Progenitor cell of endocrine pancreas (in vitro differentiated cells): Measurements from ENCODE around the gene CBX6. TPM values are rescaled to one million over a fixed set of nuclear protein-coding genes. Genes with fewer than 3 reads are reported as not detected.
A peak's percentile ranks its signal among the peaks of the same experiment; 100 is the strongest.

Experiments
- DNase-seq: peaks from one replicate; pipeline ENCODE4 v3.0.0; 2021; ENCODE audit warnings: low spot score; ENCODE audit not compliant: unreplicated experiment
- H3K27ac Mint-ChIP-seq: 2 replicates; pipeline ENCODE4 v1.8.0; 2021; ENCODE audit warnings: mild to moderate bottlenecking, moderate library complexity, mixed read lengths
- H3K27me3 Mint-ChIP-seq: 2 replicates; pipeline ENCODE4 v1.8.0; 2021; ENCODE audit warnings: mixed read lengths
- H3K36me3 Mint-ChIP-seq: 2 replicates; pipeline ENCODE4 v1.8.0; 2022; ENCODE audit warnings: mixed read lengths; ENCODE audit not compliant: insufficient read depth
- H3K4me1 Mint-ChIP-seq: 2 replicates; pipeline ENCODE4 v1.8.0; 2021; ENCODE audit warnings: low read depth, mixed read lengths
- H3K4me3 Mint-ChIP-seq: 2 replicates; pipeline ENCODE4 v1.8.0; 2021; ENCODE audit warnings: low read depth, mild to moderate bottlenecking, moderate library complexity, mixed read lengths
- H3K9me3 Mint-ChIP-seq: 2 replicates; pipeline ENCODE4 v1.8.0; 2021; ENCODE audit warnings: low read depth, mixed read lengths
- total RNA-seq: library from RNA; stranded (reverse); gene quantifications from 2 replicates; pipeline ENCODE4 v1.2.1, GENCODE V29; 2021
- TF ChIP-seq, protein P1 (sequence below): fragments of 200-600 bp; sonication (generic); IDR thresholded peaks from one replicate; pipeline ENCODE4 v1.5.0; 2021; ENCODE audit warnings: antibody characterized with exemption, mild to moderate bottlenecking; ENCODE audit not compliant: unreplicated experiment

Gene CBX6
- total RNA-seq, 1 donor from 2014 or later: 38.8 TPM

DNA sequence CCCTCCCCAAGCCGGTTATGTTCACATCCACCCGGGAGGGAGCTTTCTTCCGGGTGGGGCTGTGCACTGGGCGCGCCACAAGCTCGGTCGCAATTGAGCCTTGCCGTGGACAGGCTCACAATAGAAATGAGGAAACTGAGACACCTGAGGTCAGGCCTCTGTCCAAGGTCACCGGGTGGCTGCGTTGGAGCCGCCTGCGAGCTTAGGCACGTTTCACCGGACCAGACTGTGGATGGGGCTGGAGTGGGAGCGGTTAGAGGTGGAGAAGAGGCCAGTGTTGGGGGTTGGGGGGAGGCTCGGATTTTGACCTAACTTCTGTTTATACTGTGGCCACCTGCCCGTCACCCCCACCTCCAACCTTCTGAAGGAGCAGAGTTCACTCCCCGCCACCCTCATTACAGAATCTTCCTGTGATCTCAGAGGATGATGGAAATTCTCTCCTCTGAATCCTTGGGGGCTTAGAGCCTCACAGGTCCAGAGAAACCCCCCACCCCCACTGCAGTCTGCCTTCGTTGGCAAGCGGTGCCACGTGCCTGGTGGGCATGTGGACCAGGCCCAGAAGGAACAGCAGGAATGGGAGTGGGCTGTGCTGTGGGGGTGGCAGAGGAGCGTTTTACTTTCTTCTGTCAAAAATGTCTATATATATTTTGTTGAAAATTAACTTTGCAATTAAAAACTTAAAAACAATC lies 27.6 kb downstream of the CBX6 start:
- Mint-ChIP-seq H3K4me3 (peak overlapping the region; percentile 48), H3K27ac (no peak overlapping the region), H3K36me3 (no peaks in the 10 kb centered on the region), H3K9me3 (no peaks in the 10 kb centered on the region), H3K27me3 (peaks cover 78% of the 10 kb centered on the region), H3K4me1 (peaks cover 1% of the 10 kb centered on the region)
- TF ChIP-seq, protein P1, sequence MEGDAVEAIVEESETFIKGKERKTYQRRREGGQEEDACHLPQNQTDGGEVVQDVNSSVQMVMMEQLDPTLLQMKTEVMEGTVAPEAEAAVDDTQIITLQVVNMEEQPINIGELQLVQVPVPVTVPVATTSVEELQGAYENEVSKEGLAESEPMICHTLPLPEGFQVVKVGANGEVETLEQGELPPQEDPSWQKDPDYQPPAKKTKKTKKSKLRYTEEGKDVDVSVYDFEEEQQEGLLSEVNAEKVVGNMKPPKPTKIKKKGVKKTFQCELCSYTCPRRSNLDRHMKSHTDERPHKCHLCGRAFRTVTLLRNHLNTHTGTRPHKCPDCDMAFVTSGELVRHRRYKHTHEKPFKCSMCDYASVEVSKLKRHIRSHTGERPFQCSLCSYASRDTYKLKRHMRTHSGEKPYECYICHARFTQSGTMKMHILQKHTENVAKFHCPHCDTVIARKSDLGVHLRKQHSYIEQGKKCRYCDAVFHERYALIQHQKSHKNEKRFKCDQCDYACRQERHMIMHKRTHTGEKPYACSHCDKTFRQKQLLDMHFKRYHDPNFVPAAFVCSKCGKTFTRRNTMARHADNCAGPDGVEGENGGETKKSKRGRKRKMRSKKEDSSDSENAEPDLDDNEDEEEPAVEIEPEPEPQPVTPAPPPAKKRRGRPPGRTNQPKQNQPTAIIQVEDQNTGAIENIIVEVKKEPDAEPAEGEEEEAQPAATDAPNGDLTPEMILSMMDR: no peak
- no peak for DNase-seq

DNA sequence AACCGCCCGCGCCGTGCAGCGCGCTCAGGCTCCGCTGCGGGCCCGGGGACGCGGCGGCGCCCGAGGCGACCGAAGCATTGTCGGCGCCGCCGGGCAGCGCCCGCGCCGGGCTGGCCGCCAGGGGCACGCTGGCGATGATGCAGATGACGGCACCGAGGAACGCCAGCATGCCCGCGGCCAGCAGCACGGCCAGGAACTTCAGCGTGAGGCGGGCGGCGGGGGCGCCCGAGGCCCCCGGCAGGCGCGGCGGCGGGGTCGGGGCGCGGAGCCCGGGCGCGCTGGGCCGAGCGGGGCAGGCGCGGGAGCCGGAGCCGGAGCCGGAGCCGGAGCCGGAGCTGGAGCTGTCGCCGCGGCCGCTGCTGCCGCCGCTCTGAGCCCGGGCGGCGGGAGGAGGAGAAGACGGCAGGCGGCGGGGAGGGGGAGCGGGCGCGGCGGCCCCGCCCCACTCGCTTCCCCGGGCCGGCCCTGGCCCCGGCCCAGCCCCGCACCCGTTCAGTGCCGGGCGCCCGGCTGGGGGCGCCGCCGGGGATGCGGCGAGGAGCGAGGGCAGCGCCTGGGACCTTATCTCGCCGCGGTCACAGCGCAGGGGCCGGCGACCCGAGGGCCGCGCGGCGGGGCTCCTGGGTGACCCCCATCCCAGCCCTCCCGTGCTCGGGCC lies 28.2 kb downstream of the CBX6 start, which contains the start of gene NPTXR:
Gene NPTXR (minus strand): TSS at position 372 of the 658 bp plus-strand sequence.
- TF ChIP-seq, protein P1: no peak
- Mint-ChIP-seq H3K9me3 (no peaks in the 10 kb centered on the region), H3K27ac (no peak within 1 kb of the TSS), H3K27me3 (peaks cover 72% of the 10 kb centered on the region), H3K4me3 (peak within 1 kb of the TSS; percentile 71), H3K36me3 (no peaks in the 10 kb centered on the region), H3K4me1 (peaks cover 1% of the 10 kb centered on the region)
- peak; percentile 40 for DNase-seq

DNA sequence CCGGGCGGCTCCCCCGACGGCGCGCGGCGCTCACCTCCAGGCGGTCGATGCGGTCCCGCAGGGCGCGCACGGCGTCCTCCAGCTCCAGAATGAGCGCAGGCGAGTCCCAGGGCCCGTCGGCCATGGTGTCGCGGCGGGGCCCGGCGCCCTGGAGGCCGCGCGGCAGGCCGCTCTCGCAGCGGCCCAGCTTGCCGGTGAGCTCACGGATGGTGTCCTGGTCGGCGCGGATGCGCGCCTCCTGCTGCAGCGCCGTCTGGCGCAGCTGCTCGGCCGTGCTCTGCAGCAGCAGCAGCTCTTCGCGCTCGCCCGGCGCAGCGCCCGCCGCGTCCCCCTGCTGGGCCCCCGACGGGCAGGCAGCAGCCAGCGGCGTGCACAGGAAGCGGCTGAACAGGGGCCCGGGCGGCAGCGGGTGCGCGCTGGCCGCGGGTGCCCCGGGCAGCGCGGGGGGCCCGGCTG lies 28.8 kb downstream of the CBX6 start:
- H3K36me3 Mint-ChIP-seq: no peaks in the 10 kb centered on the region
- no peak overlapping the region for H3K4me3 Mint-ChIP-seq
- no peak overlapping the region for H3K27ac Mint-ChIP-seq
- TF ChIP-seq, protein P1: peak; percentile 51
- DNase-seq: peak; percentile 48
- H3K9me3 Mint-ChIP-seq: no peaks in the 10 kb centered on the region
- H3K4me1 Mint-ChIP-seq: peaks cover 1% of the 10 kb centered on the region
- peaks cover 68% of the 10 kb centered on the region for H3K27me3 Mint-ChIP-seq

DNA sequence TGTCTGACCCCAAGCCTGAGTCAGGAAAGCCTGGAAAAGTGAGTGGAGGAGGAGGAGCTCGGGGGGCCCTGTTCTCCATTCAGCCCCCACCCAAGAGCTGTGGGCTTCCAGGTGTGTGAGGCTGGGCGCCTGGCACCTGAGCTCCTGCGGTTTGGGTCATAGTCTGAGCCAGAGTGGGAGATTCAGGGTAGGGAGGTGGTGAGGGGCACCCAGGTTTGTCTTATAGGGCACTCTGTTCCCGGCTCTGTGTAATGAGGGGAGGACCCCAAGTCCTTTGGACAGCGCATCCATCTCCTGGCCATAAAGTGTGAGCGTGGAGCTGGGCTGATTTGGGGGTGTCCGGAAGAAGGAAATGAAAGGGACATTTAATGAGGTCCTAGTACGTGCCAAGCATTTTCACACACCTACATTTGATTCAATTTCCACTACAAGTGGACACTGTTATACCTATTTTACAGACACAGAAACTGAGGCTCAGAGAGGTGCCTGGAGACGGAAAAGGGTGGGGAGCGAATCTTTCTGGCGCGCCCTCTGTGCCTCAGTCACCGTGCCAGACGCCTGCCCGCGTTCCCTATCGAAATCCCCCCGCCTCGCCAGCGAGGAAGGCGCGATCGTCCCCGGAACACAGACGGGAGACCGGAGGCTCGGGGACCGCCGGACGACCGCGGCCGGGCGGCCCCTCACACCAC lies 29.4 kb downstream of the CBX6 start:
- H3K9me3 Mint-ChIP-seq: no peaks in the 10 kb centered on the region
- peaks cover 65% of the 10 kb centered on the region for H3K27me3 Mint-ChIP-seq
- H3K36me3 Mint-ChIP-seq: no peaks in the 10 kb centered on the region
- H3K4me1 Mint-ChIP-seq: peaks cover 1% of the 10 kb centered on the region
- DNase-seq: no peak
- TF ChIP-seq, protein P1: no peak
- no peak overlapping the region for H3K27ac Mint-ChIP-seq
- peak overlapping the region; percentile 71 for H3K4me3 Mint-ChIP-seq

DNA sequence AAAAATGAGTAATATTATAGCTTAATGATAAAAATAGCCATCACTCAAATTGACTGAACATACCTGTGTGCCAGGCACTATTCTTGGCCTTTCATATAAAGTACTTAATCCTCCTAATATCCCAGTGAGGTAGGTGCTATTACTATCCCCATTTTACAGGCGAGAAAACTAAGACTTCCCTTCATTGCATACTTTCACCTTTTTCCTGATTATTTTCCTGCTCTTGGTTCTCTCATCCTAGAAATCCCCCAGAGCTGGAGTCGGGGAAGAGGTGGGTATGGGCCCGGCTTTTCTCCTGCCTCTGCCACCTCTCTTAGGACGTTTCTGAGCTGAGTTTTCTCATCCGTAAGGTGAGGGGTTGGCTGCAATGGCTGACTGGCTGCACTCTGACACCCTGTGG lies 30.4 kb downstream of the CBX6 start:
- Mint-ChIP-seq H3K9me3 (no peaks in the 10 kb centered on the region), H3K4me1 (peaks cover 1% of the 10 kb centered on the region), H3K4me3 (no peak overlapping the region), H3K36me3 (no peaks in the 10 kb centered on the region), H3K27ac (no peak overlapping the region), H3K27me3 (peaks cover 60% of the 10 kb centered on the region)
- TF ChIP-seq, protein P1: no peak
- DNase-seq: no peak
